Left hindlimb (tissue), 1 donor: Measurements from ENCODE around the gene CALHM6.
A peak's percentile ranks its signal among the peaks of the same experiment; 100 is the strongest.
"Not testable (repeated sequence)": the region's sequence is repeated elsewhere in the genome, so short reads cannot be mapped to it uniquely, and the experiment has no call there.

Experiments
- DNase-seq: peaks from one replicate; pipeline ENCODE4 v3.0.0-alpha.2; 2018

CALHM6 gene

DNA sequence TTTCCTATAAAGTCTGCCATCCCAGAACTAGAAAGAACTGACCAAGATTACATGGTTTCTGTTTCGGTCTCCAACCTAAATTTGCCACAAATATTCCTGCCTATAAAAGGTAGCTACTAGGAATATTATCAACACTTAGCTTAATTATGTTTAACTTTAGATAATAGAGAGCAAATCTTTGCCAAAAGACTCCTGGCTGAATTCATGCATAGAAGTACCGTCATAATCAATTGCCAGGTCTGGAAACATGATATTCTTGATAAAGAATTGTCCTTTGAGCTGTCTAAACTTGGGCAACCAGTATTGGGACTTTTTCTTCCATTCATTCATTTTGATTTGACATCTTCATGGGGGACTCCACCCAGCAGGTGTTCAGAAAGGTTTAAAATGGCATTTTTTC, 22.4 kb downstream of the CALHM6 start:
- DNase-seq, result no peak

DNA sequence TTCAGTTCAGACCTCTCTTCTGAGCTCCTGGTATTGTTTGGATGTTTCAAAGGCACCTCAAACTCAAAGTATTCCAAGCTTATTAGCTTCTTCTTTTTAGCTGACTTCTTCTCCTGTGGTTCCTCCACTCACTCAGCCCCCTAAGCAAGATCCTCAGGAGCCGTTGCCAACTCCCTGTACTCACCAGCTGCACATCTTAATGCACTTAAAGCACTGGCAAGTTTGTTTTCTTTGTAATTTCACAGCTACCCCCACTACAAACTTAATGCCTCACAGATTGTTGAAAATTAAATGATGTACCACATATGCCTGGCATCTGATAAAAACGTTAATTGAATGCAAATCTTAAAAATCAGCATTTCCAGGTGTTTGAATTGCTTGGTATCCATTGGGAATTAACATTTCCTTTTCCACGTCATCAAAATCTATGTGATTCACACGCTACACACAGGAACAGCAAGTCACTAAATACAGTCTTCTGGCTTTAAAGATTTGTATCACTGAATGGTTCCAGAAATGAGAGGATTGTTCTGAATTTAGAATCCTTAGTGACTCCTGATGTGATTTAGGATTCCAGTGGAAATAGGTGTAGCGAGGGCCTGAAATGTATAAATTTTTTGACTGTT, 24.5 kb downstream of the CALHM6 start:
- DNase-seq, result no peak

DNA sequence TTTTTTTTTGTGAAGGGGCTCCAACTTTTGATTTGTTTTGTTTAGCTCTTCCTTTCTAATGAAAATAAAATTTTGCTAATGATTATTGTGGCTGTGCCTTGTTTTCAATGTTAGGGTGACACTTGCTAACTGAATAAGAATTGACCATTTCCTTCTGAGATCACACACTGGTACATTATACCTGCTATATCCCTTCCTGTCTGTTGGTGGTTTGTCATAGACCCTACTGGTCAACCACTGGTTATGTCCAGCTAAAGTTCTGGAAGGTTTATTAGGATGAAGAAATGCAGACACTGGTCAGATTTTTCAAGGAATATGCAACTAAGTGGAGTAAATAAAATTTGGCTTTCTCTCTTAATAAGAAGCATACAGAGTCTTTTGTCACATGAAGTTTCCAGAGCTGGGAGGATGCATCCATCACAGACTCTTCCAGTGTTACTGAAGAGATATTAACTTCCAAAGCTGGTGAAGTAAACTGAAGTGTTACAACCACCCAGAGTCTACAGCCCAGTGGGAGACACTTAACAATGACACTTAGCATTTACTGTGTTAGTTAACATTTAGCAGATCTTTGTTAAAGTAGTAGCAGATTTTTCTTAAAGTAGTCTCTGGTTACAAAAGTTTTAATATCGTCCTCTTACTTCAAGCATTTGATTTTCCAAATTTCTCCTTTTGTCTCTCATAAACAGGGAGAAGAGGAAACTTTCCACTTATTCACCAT, 30.6 kb downstream of the CALHM6 start:
- no peak for DNase-seq

DNA sequence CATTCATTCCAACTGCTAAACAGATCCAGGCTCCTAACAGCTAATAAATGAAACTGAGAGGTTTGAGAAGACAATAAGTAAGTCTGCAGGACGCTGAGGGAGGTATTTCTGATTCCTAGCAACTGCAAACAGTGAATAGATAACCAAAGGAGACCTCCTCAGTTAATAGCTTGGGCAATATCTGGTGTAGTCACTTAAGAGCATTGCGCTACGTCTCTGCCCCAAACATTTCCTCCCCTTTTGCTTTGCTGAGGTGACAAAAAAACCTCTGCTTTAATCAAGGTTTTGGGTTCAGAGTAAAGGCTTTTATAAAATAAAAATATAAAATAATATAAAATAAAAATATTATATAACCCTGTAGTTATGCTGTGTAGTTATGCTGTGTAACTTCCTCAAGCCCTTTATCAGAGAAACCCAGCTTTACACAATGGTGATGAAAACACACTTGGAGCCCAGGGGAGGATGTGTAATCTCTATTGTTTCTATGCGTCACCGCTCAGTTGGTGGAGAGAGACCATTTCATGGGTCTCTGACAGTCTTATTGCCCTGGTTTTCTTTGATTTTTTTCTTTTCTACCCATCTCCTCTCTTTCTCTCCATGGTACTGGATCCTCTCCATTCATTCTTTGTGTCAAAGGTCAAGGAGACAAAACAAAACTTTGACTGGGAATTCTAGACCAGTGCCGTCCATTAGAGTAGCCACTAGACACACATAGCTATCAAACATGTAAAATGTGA, 31.3 kb downstream of the CALHM6 start:
- no peak for DNase-seq

DNA sequence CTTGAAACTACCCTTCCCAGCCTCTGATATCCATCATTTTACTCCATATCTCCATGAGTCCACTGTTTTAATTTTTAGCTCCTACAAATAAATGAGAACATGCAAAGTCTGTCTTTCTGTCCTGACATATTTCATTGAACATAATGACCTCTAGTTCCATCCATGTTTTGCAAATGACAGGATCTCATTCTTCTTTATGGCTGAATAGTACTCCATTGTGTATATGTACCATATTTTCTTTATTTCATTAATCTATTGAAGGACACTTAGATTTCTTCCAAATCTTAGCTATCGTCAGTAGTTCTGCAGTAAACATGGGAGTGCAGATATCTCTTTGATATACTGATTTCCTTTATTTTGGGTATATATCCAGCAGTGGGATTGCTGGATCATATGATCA, 34.0 kb downstream of the CALHM6 start:
- not testable (repeated sequence) for DNase-seq

DNA sequence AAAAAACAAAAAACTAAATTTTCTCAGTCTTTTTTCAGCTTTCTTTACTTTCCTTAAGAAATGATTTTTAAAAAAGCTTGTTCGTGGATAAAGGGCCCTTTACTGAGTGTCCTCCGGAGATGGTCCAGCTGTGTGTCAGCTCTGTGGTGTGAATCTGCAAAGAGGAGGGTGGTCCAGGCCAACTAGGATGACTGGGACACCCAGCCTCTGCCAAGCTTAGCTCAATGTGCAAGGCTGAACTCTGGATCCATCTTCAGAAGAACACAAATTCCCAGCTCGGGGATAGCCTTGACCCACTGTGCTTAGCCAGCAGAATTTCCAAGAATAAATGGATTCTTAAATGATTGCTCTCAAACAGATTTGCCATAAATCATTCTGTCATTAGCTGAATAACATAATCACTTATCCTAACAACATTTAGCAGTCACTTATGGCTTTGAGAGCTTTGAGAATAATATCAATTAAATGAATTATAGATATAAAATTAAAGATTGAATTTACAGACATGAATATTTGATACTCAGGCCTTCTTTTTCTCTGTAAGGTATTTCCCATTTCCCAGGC, 36.0 kb downstream of the CALHM6 start:
- DNase-seq, result no peak

DNA sequence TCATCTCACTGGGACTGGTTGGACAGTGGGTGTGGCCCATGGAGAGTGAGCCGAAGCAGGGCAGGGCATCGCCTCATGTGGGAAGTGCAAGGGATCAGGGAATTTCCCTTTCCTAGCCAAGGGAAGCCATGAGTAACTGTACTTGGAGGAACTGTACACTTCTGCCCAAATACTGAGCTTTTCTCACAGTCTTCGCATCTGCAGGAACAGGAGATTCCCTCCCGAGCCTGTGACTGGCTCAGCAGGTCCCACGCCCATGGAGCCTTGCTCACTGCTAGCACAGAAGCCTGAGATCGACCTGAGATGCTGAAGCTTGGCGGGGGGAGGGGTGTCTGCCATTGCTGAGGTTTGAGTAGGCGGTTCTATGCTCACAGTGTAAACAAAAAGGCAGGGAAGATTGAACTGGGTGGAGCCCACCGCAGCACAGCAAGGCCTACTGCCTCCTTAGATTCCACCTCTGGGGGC, 39.8 kb downstream of the CALHM6 start:
- DNase-seq, result no peak

DNA sequence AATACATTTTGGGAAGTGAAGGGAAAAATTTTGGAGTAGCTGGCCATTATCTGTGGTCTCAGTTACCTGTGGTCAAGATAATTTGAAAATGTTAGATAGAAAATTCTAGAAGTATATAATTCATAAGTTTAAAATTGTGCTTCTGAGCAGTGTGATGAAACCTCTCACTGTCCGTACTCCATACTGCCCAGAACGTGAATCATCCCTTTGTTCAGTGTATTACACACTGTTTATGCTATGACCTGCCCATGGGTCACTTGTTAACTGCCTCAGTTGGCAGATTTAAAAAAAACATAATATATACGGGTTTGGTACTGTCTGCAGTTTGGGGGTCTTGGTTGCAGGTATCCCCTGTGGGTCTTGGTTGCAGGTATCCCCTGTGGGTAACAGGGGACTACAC, 46.1 kb downstream of the CALHM6 start:
- no peak for DNase-seq

DNA sequence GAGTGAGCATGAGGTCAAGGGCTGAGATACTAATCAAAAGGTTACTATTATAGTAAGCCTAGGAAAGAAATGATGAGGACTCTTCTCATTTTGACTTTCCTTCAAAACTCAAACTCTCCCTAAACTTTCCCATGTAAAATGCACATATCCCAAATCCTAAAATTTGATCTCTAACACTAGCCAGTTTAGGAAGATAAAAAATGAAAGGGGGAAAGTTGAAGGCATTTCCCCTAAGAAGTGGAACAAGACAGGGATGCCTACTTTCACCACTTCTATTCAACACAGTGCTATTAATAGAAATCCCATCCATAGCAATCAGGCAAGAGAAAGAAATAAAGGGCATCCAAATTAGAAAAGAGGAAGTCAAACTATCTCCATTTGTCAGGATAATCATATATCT, 47.4 kb downstream of the CALHM6 start:
- no peak for DNase-seq

DNA sequence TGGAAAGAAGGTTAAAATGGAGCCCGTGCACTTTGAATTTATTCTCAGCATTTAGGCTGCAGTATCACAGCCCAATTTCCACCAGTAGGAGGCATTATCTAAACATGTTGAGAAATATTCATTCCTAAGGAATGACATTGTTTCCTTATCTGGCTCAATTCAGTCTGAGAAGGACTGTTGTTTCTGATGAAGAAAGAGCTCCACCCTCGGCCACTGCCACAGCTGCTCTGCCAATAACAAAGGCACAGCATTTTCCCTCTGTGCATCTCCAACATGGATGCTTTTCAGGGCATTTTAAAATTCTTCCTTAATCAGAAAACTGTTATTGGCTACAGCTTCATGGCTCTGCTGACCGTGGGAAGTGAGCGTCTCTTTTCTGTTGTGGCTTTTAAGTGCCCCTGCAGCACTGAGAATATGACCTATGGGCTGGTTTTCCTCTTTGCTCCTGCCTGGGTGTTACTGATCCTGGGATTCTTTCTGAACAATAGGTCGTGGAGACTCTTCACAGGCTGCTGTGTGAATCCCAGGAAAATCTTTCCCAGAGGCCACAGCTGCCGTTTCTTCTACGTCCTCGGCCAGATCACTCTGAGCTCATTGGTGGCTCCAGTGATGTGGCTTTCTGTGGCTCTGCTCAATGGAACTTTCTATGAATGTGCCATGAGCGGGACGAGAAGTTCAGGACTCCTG, 50.4 kb downstream of the CALHM6 start, which contains the start of gene CALHM5:
TSS of gene CALHM5 (plus strand) at position 216 of the 687 bp plus-strand sequence. CDS start at position 274, 58 bp downstream.
- peak; percentile 27 for DNase-seq

DNA sequence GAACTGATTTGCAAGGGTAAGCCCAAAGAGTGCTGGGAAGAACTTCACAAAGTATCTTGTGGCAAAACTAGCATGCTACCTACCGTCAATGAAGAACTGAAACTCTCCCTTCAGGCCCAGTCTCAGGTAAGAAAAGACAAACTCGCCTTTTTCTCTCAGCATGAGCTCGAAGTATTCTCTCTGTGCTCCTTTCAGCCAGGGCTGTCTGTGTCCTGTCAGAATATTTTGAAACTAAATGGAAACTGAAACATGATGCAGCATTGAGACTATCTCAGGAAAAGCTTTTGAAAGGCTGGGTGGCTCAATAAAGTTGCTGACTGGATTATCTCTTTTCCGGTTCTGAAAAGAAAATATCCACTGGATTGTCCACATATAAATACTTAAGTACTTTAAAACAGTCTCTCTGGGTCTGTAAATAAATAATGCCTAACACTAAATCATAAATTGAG, 51.0 kb downstream of the CALHM6 start:
- no peak for DNase-seq

DNA sequence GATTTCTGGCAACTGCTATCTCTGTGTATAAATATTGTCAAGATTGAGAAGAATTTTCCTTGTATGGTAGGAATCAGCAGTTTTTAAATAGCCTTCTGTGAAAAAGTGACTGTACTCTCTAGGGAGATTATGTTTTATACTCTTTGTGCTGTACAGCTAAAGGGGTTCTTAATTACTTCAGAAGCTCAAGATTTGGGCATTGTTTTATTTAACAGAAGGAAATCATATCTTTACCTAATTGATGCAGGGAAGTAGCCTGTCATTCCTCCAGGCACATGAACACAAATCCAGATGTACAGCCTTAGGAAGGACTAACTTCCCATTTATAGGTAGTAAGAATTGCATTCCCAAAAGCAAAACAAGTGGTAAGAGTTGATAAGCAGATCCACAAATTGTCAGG, 51.6 kb downstream of the CALHM6 start:
- DNase-seq, result no peak
